ENCODE measurements around the gene CCL14.
"Not testable (repeated sequence)": the region's sequence is repeated elsewhere in the genome, so short reads cannot be mapped to it uniquely, and the experiment has no call there.

The CCL14 gene

GRCh38 chr17:35938492-35938891 is 48.0 kb downstream of the CCL14 start:
- DNase-seq = not testable (repeated sequence)

GRCh38 chr17:35936063-35936462 is 50.5 kb downstream of the CCL14 start:
- no peak for DNase-seq

GRCh38 chr17:35934760-35935159 is 51.8 kb downstream of the CCL14 start:
- no peak for DNase-seq
